Nephron progenitor cell (in vitro differentiated cells): Measurements from ENCODE around the gene PCDH9.
A peak's percentile ranks its signal among the peaks of the same experiment; 100 is the strongest.

Experiments used
- DNase-seq: peaks from one replicate; pipeline ENCODE4 v3.0.0; 2021
- H3K27ac Mint-ChIP-seq: 2 replicates; pipeline ENCODE4 v1.8.0; 2021; ENCODE audit warnings: mild to moderate bottlenecking, moderate library complexity, mixed read lengths
- H3K27me3 Mint-ChIP-seq: 2 replicates; pipeline ENCODE4 v1.8.0; 2021; ENCODE audit warnings: mild to moderate bottlenecking, low read depth, mixed read lengths; ENCODE audit not compliant: poor library complexity
- H3K36me3 Mint-ChIP-seq: 2 replicates; pipeline ENCODE4 v1.8.0; 2021; ENCODE audit warnings: low read depth, mixed read lengths
- H3K4me1 Mint-ChIP-seq: 2 replicates; pipeline ENCODE4 v1.8.0; 2021; ENCODE audit warnings: mixed read lengths
- H3K4me3 Mint-ChIP-seq: 2 replicates; pipeline ENCODE4 v1.8.0; 2021; ENCODE audit warnings: mild to moderate bottlenecking, moderate library complexity, mixed read lengths
- H3K9me3 Mint-ChIP-seq: 2 replicates; pipeline ENCODE4 v1.8.0; 2021; ENCODE audit warnings: mild to moderate bottlenecking, moderate library complexity, mixed read lengths
- TF ChIP-seq, protein P1 (sequence below): fragments of 200-600 bp; sonication (generic); IDR thresholded peaks from 2 replicates; pipeline ENCODE4 v1.5.0; 2021; ENCODE audit warnings: antibody characterized with exemption

Gene PCDH9

DNA sequence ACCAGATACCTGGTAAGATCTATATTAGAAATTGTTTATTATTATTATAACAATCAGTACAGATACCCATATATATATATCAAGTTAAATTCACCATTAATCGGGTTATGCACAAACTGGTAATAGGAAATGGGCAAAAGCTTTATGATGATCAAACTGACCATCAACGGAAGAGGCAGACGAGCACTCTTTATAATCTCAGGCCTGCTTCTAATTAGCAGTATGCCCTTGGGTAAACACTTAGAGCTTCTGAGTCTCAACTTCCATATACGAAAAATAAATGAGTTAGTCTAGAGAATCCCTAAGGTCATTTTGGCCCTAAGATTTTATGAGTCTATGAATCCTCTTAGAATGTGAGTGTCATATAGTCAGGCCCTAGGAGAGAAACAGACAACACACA lies 710.9 kb downstream of the PCDH9 start:
- Mint-ChIP-seq H3K9me3 (no peaks in the 10 kb centered on the region), H3K27ac (no peak overlapping the region), H3K27me3 (no peaks in the 10 kb centered on the region), H3K4me3 (no peak overlapping the region), H3K36me3 (no peaks in the 10 kb centered on the region), H3K4me1 (peaks cover 32% of the 10 kb centered on the region)
- TF ChIP-seq, protein P1, sequence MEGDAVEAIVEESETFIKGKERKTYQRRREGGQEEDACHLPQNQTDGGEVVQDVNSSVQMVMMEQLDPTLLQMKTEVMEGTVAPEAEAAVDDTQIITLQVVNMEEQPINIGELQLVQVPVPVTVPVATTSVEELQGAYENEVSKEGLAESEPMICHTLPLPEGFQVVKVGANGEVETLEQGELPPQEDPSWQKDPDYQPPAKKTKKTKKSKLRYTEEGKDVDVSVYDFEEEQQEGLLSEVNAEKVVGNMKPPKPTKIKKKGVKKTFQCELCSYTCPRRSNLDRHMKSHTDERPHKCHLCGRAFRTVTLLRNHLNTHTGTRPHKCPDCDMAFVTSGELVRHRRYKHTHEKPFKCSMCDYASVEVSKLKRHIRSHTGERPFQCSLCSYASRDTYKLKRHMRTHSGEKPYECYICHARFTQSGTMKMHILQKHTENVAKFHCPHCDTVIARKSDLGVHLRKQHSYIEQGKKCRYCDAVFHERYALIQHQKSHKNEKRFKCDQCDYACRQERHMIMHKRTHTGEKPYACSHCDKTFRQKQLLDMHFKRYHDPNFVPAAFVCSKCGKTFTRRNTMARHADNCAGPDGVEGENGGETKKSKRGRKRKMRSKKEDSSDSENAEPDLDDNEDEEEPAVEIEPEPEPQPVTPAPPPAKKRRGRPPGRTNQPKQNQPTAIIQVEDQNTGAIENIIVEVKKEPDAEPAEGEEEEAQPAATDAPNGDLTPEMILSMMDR = no peak
- DNase-seq = no peak

DNA sequence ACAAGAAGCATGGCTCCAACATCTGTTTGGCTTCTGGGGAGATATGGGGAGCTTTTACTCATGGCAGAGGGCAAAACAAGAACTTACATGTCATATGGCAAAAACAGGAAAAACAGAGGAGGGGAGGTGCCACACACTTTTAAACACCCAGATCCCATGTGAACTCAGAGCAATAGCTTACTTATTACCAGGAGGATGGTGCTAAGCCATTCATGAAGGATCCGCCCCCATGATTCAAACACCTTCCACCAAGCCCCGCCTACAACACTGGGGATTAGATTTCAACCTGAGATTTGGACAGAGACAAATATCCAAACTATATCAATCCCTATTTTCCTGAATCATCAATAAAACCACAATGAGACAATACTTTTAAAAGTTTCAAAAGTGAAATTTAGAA lies 712.1 kb downstream of the PCDH9 start:
- Mint-ChIP-seq H3K36me3 (no peaks in the 10 kb centered on the region), H3K9me3 (no peaks in the 10 kb centered on the region), H3K4me3 (no peak overlapping the region), H3K4me1 (peaks cover 25% of the 10 kb centered on the region), H3K27ac (no peak overlapping the region), H3K27me3 (no peaks in the 10 kb centered on the region)
- no peak for DNase-seq
- TF ChIP-seq, protein P1 = no peak

DNA sequence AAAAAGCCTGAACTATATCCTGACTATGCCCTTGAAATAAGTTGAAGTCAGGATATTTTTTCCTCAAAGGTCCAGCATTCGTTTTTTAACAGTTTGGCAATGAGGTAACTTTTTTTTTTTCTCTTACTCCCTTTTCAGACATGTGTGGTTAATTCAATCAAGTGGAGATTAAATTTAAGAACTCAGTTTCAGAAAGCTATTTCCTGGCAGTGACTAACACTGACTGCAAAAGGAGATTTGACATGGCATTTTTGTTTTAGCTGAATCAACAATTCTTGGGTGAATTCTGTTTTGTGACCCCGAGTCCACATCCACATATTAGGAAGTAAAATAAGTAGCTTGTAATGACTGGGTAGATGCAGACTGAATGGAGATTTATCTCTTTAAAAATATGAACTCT lies 716.4 kb downstream of the PCDH9 start:
- Mint-ChIP-seq H3K27me3 (peaks cover 3% of the 10 kb centered on the region), H3K4me1 (peaks cover 11% of the 10 kb centered on the region), H3K4me3 (no peak overlapping the region), H3K9me3 (no peaks in the 10 kb centered on the region), H3K27ac (no peak overlapping the region), H3K36me3 (no peaks in the 10 kb centered on the region)
- DNase-seq = no peak
- TF ChIP-seq, protein P1 = no peak

DNA sequence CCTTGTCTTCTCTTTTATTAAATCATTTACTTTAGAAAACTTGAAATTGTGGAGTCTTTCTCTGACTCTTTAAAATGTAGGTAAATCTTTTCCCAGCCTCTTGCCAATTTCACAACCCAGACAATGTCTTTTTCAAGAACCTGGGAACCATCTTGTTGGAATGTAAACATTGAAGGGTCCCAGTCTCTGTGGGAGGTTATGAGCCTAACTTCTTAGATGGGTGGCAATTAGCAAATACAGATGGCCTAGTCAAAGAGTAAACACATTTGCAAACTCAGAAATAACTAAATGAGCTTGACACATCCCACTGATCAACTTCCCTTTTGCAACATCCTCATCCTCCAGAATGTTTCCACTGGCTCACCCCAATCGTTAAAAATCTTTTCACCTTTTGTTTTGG lies 721.0 kb downstream of the PCDH9 start:
- Mint-ChIP-seq H3K4me3 (no peak overlapping the region), H3K36me3 (no peaks in the 10 kb centered on the region), H3K9me3 (no peaks in the 10 kb centered on the region), H3K27me3 (peaks cover 3% of the 10 kb centered on the region), H3K27ac (peak overlapping the region; percentile 2), H3K4me1 (peaks cover 24% of the 10 kb centered on the region)
- no peak for DNase-seq
- TF ChIP-seq, protein P1 = no peak

DNA sequence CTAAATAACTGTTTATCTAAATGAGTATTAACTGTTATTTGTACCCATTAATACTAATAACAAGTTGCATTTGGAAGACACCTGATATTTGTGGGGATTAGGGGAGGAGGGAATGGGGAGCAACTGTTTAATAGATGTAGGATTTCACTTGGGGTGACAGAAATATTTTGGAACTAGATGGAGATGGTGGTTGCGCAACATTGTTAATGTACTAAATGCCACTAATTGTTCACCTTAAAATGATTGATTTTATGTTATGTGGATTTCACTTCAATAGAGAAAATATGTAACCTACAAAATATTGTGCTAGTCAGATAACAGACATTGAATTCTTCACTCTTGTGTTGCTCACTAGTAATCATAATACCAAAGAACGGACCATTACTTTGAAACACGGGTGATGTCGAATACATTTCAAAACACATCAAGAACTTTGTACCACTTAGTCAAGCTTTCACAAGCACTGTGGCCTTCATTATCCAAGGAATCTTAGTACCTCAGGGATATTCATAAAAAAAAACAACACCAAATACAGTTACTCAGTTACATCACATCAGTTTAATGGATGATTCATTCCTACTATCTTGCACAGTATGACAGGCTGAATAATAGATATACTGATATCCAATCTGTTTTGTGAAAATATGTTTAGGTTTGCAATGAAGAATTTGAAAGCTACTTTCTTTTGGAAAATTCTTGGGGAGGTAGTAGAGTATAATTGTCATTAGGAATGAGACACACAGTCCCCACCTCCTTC lies 721.8 kb downstream of the PCDH9 start:
- no peak overlapping the region for H3K27ac Mint-ChIP-seq
- peaks cover 3% of the 10 kb centered on the region for H3K27me3 Mint-ChIP-seq
- H3K4me3 Mint-ChIP-seq = no peak overlapping the region
- TF ChIP-seq, protein P1 = no peak
- peaks cover 24% of the 10 kb centered on the region for H3K4me1 Mint-ChIP-seq
- H3K36me3 Mint-ChIP-seq = no peaks in the 10 kb centered on the region
- H3K9me3 Mint-ChIP-seq = no peaks in the 10 kb centered on the region
- DNase-seq = no peak

DNA sequence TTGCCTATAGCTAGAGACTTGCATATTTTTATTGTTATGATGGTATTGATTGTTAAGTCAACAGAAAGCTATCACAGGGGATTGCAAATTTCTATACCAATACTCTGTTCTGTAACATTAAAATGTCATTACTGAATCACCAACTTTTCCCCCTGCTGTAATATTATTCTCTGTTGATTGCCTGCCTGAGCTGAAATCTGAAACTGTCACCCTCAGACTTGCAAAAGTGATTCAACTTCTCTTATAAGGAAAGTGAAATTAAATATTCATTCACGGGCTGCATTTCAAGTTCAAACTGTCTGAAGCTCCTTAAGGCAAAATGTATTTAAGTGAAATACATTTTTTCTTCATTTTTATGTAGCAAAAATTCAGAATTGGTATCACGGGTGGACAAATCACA lies 723.2 kb downstream of the PCDH9 start:
- Mint-ChIP-seq H3K27ac (no peak overlapping the region), H3K27me3 (no peaks in the 10 kb centered on the region), H3K9me3 (no peaks in the 10 kb centered on the region), H3K36me3 (no peaks in the 10 kb centered on the region), H3K4me3 (no peak overlapping the region), H3K4me1 (peaks cover 24% of the 10 kb centered on the region)
- no peak for DNase-seq
- TF ChIP-seq, protein P1 = no peak
